ENCODE results near the gene ARID3A.
A peak's percentile ranks its signal among the peaks of the same experiment; 100 is the strongest.

The ARID3A gene

DNA sequence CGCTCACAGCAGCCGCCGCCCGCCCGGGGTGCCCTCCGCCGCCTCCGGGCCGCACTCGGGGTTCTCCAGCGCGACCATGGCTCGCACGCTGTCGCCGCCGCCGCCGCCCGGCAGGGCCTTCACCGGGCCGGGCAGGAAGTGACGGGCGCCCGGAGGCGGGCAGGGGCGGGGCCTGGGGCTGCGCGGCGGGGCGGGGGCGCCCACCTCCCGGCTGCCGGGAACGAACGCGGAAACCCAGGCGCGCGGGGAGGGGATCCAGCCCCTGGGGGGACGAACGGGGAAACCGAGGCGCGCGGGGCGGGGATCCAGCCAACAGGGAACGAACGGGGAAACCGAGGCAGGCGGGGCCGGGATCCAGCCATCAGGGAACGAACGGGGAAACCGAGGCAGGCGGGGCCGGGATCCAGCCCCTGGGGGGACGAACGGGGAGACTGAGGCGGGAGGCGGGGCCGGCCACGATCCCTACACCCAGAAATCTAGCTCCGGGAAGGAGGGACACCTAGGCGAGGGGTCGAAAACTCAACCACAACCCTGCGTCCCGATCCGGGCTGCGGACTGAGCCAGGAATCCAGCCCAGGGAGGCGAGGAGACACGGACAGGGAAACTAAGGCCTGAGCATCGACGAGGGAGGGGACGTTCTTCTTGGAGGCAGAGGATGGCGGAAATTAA lies 12.6 kb upstream of the ARID3A start, which contains the start of gene R3HDM4:
Gene R3HDM4 (minus strand): TSS at position 140 of the 669 bp plus-strand sequence. CDS start 62 bp downstream, at position 78.
- DNase-seq, result peak; percentile 75 to 82 (median 80)

DNA sequence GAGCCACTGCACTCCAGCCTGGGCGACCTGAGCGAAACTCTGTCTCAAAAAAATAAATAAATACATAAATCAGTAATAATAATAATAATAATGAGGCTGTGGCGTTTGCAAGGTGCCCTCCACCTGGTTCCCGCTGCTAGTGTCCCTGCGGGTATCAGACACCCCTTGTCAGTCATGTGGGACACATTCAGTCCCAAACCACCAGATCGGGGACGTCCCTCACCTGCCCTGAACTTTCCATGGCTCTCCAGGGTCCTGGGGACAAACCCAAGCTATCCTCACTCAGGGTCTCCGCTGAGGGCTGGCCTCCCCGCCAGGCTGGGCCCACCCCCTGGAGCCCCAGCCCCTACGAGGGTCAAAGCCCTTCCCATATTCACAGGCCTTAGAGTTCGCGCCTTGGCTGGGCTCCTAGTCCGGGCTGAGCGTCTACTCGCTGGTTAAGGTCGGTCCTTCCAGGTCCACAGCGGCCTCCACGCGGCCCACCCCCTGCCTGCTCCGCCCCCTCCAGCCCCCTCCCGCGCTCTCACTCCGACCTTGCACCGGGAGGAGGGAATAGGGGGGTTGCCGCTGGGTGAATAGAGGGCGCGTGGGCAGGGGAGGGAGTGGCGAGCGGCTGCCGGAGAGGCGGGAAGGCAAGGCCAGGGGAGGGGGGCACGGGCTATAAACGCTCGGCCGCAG lies 9.1 kb upstream of the ARID3A start:
- DNase-seq, result peak in 2 of 6 experiments; percentile 15 to 20

- peak in 3 of 6 experiments; percentile 24 to 53 (median 33) for DNase-seq
Observed at GRCh38 chr19:917323-918151, 8.3 kb upstream of the ARID3A start, which contains the start of gene KISS1R. Gene KISS1R (plus strand): TSS chr19:917333. CDS start chr19:917503, 170 bp downstream.

GRCh38 chr19:918152-918437 lies 7.7 kb upstream of the ARID3A start:
- DNase-seq, result no peak

GRCh38 chr19:918481-919198 lies 7.2 kb upstream of the ARID3A start:
- peak in 4 of 6 experiments; percentile 20 to 52 (median 34) for DNase-seq

- DNase-seq, result peak; percentile 36 to 67 (median 60)
Observed at GRCh38 chr19:919199-920050, 6.4 kb upstream of the ARID3A start.

GRCh38 chr19:920051-920864 lies 5.6 kb upstream of the ARID3A start:
- DNase-seq, result peak; percentile 58 to 76 (median 72)

DNA sequence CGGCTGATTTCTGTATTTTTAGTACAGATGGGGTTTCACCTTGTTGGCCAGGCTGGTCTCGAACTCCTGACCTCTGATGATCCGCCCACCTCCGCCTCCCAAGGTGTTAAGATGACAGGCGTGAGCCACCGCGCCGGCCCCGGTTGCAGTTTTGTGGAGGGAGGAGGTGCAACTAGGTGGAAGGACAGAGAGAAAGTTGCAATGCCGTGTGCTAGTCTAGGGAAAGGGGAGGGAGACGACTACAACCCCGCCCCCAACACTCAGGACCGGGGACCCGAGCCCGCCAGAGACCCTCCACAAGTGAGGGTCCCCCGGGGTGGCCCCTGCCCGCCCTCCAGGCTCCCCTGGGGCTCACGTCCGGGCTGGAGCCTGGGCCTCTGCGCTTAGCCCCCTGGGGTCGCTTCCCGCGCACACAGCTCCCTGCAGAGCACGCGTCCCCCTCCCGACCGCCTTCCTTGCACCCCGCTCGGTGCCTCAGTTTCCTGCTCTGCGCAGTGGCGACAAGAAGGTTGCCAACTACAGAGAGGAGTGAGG lies 1.2 kb upstream of the ARID3A start:
- DNase-seq, result no peak

DNA sequence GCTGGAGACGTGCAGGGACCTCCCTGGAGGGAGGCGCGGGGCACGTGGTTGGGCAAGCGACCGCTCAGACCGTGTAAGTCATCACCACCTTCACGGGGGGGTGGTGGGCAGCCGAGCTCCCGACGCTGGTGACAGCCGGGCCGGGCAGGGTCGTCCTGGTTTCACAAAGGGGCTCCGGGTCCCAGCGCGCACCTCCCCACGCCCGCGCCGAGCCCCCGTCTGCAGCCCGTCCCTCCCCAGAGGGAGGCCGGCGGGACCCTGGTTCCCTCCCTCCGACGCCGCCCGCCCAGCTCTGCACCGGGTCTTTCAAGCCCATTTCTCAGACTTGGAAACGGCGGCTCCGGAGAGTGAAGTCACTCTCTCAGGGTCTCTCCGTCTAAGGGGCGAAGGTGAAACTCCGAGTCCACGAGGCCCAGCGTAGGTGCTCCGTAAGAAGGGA lies 729 bp upstream of the ARID3A start:
- DNase-seq, result peak in 4 of 6 experiments; percentile 52 to 89 (median 60)

DNA sequence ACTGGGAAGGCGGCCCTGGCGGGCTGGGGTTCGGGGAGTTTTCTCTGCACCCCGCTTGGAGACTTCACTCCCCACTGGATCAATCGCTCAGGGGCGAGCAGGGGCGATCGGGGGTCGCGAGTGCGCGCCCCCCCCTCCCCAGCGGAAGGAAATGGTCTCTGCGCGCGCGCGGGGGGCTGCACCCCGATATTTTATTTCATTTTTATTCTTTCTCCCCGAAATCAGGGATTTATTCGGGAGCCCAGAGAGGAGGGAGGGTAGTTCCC lies 421 bp downstream of the ARID3A start:
- DNase-seq, result no peak

- peak in 2 of 6 experiments; percentile 10 to 11 for DNase-seq
Observed at GRCh38 chr19:926589-927350, 935 bp downstream of the ARID3A start.

DNA sequence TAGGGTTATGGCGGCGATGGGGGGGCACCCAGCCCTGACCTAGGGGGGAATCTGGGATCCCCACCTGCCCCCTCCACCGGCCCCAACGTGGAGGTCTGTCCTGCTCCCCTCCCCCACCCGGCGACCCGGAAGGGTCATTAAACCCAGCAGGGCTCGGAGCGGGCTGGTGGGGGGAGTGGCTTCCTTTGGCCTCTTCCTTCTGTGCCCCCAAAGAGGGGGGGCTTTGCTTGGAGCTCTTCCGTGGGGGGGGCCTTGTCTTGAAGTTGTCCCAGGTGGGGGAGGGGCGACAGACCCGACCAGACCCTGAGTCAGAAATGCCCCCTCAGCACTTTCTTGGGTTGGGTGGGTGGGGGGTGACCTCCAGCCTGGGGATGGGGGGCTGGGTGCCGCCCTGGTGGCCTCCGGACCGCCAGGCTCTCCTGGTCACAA lies 1.5 kb downstream of the ARID3A start:
- DNase-seq, result no peak

GRCh38 chr19:927780-928401 lies 2.1 kb downstream of the ARID3A start:
- no peak for DNase-seq

DNA sequence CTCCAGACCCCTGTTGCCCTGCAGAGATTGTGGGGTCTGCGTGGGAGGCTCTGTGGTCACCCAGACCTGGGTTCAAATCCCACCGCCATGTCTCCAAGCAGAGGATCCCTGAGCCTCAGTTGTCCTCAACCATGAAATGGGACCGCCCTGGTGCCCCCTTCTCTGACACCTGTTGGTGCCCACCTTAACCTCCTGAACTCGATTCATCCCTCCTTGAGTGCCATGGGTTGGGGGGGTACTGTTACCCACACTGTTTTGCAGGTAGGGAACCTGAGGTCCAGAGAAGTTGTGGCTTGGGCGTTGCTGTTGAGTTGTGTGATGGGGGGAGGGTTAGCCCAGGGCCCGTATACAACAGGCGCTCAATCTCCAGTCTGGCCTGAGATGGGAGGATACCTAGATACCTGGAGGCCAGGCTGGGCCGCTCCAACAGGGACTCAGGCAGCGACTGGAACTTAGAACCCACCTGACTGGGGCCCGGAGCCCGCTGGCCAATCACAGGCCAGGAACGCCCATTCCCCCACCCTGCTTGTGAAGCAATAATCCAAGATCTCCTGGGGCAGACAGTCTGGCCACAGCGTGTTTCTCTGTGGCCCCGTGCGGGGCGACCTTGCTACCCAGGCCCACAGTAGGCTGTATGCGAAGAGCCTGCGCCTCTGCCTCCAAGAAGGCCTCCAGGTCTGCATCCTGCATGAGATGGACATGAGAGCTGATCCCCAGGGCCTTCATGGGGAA lies 2.8 kb downstream of the ARID3A start:
- DNase-seq, result no peak

GRCh38 chr19:929203-929890 lies 3.5 kb downstream of the ARID3A start:
- no peak for DNase-seq

DNA sequence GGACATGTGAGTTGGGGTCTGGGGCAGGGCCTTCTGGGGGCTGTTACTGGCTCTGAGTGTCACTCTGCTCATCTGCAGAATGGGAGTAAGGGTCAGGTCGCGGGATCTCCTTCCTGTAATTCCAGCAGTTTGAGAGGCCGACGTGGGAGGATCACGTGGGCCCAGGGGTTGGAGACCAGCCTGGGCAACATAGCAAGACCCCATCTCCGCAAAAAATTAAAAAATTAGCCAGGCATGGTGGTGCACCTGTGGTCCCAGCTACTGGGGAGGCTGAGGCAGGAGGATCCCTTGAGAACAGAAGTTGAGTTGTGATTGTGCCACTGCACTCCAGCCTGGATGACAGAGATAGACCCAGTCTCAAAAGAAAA lies 4.0 kb downstream of the ARID3A start:
- DNase-seq, result no peak

- DNase-seq, result no peak
Observed at GRCh38 chr19:931860-932647, 6.2 kb downstream of the ARID3A start.

Measured in stimulated activated naive CD4-positive, alpha-beta T cell (primary cell).